BLaER1 treated with 17β-estradiol and CSF1 and Interleukin-3, amounts not matched to agents 10 nM and 100 nM (cell line): ENCODE data around the gene AATK.

Experiments used
- H3K27ac ChIP-seq, 11 experiments: shearing (Covaris generic); formaldehyde crosslinking; 2 replicates each; pipeline ENCODE4 v1.8.1; 2022
- H3K27me3 ChIP-seq, 11 experiments: shearing (Covaris generic); formaldehyde crosslinking; 2 replicates each; pipeline ENCODE4 v1.8.1; 2022
- H3K36me3 ChIP-seq, 11 experiments: shearing (Covaris generic); formaldehyde crosslinking; 2 replicates each; pipeline ENCODE4 v1.8.1; 2022
- H3K4me1 ChIP-seq, 10 experiments: shearing (Covaris generic); formaldehyde crosslinking; 2 replicates each; pipeline ENCODE4 v1.8.1; 2022
- H3K4me2 ChIP-seq, 11 experiments: shearing (Covaris generic); formaldehyde crosslinking; 2 replicates each; pipeline ENCODE4 v1.8.1; 2022
- H3K4me3 ChIP-seq, 10 experiments: shearing (Covaris generic); formaldehyde crosslinking; 2 replicates each; pipeline ENCODE4 v1.8.1; 2022
- H3K9ac ChIP-seq, 11 experiments: shearing (Covaris generic); formaldehyde crosslinking; 2 replicates each; pipeline ENCODE4 v1.8.1; 2022
- H3K9me3 ChIP-seq, 11 experiments: shearing (Covaris generic); formaldehyde crosslinking; replicated peaks in 1 of 11; 2 replicates each; pipeline ENCODE4 v1.8.1; 2022
- H4K20me1 ChIP-seq, 11 experiments: shearing (Covaris generic); formaldehyde crosslinking; 2 replicates each; pipeline ENCODE4 v1.8.1; 2022
- Cebpa-rat ChIP-seq, 11 experiments: shearing (Covaris generic); IDR thresholded peaks; 2 replicates each; pipeline ENCODE4 v1.8.1; 2022

The AATK gene

DNA sequence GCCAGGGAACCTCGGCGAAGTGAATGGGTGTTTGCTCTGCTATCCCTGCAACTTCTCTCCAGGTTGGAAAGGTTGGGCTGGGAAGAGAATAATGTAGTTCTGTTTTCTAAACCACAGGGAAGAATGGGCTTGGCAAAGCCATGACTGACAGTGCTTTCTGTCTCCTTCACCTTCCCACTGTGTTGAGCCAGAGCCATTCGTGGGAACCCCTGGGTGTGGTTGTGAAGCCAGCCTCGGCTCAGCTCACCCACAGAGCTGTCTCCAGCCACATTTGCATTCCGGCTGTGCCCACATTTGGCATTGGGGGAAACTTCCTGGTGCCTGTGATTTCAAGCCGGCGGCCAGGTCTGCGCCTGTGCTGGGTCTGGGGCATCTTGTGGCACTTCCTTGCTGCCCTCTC, 91.1 kb downstream of the AATK start:
- Histone ChIP-seq H3K9ac (no peak overlapping the region), H3K4me3 (no peak overlapping the region), H3K27me3 (peaks cover 93 to 100% (median 99%) of the 10 kb centered on the region in 11 experiments), H3K9me3 (no peaks in the 10 kb centered on the region), H3K27ac (peak overlapping the region in 3 of 11 experiments; percentile 17 to 31 (median 30); a peak in 3 of 22 replicates), H3K36me3 (no peaks in the 10 kb centered on the region), H3K4me2 (peak overlapping the region in 10 of 11 experiments; percentile 13 to 82 (median 72); a peak in 17 of 22 replicates), H4K20me1 (peaks cover 0 to 67% (median 25%) of the 10 kb centered on the region in 11 experiments; a peak in 17 of 22 replicates), H3K4me1 (peaks cover 11 to 60% (median 52%) of the 10 kb centered on the region in 10 experiments)
- TF ChIP-seq Cebpa-rat (IDR thresholded peaks at IDR 0.05), result no peak

DNA sequence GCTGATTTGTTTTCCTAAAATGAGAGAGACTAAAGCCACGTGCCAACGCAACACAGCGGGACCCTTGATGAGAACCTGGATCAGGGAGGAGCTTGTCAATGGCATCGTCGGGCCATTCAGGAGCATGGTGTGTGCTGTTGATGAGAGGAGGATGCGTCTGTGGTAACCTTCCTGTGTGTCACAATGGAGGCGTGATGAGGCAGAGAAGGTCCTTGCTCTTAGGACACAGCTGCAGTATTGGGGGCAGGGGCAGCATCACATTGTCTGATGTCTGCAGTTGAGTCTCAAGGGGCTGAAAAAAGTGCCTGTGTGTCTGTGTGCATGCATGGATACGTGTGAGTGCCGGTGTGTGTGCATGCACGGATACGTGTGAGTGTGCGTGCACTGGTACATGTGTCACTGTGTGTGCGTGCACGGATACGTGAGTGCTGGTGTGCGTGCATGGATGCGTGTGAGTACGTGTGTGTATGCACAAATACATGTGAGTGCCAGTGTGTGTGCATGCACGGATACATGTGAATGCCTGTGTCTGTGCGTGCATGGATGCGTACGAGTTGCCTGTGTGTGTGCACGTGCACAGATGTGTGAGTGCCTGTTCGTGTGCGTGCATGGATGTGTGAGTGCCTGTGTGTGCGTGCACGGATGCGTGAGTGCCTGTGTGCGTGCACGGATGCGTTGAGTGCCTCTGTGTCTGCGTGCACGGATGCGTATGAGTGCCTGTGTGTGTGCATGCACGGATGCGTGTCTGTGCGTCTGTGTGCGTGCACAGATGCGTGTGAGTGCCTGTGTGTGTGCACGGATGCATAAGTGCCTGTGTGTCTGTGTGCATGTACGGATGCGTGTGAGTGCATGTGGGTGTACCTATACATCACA, 91.8 kb downstream of the AATK start:
- H3K4me2 ChIP-seq, result peak overlapping the region in 10 of 11 experiments; percentile 13 to 82 (median 72); a peak in 19 of 22 replicates
- TF ChIP-seq Cebpa-rat (IDR thresholded peaks at IDR 0.05), result peak in 5 of 11 experiments; percentile 21 to 87 (median 80); a peak in 5 of 22 replicates
- peak overlapping the region in 6 of 11 experiments; percentile 1 to 64 (median 58); a peak in 9 of 22 replicates for H3K9ac ChIP-seq
- H3K36me3 ChIP-seq, result no peaks in the 10 kb centered on the region
- no peaks in the 10 kb centered on the region for H3K9me3 ChIP-seq
- peaks cover 0 to 64% (median 26%) of the 10 kb centered on the region in 11 experiments; a peak in 17 of 22 replicates for H4K20me1 ChIP-seq
- peaks cover 93 to 100% (median 99%) of the 10 kb centered on the region in 11 experiments for H3K27me3 ChIP-seq
- no peak overlapping the region for H3K4me3 ChIP-seq
- peaks cover 9 to 55% (median 47%) of the 10 kb centered on the region in 10 experiments for H3K4me1 ChIP-seq
- peak overlapping the region in 8 of 11 experiments; percentile 15 to 76 (median 62); a peak in 15 of 22 replicates for H3K27ac ChIP-seq

GRCh38 chr17:81071761-81072741, 94.0 kb downstream of the AATK start:
- peak overlapping the region; percentile 50 to 82 (median 71) for H3K4me2 ChIP-seq
- peak overlapping the region in 3 of 11 experiments; percentile 68 to 76 (median 68); a peak in 4 of 22 replicates for H3K27ac ChIP-seq
- H3K27me3 ChIP-seq, result peaks cover 99 to 100% (median 100%) of the 10 kb centered on the region in 11 experiments
- H3K9me3 ChIP-seq, result no peaks in the 10 kb centered on the region
- no peak overlapping the region; a peak in 1 of 22 replicates for H3K9ac ChIP-seq
- peaks cover 0 to 75% (median 27%) of the 10 kb centered on the region in 11 experiments; a peak in 17 of 22 replicates for H4K20me1 ChIP-seq
- no peaks in the 10 kb centered on the region for H3K36me3 ChIP-seq
- no peak overlapping the region for H3K4me3 ChIP-seq
- peaks cover 15 to 69% (median 58%) of the 10 kb centered on the region in 10 experiments for H3K4me1 ChIP-seq
- TF ChIP-seq Cebpa-rat (IDR thresholded peaks at IDR 0.05), result no peak

DNA sequence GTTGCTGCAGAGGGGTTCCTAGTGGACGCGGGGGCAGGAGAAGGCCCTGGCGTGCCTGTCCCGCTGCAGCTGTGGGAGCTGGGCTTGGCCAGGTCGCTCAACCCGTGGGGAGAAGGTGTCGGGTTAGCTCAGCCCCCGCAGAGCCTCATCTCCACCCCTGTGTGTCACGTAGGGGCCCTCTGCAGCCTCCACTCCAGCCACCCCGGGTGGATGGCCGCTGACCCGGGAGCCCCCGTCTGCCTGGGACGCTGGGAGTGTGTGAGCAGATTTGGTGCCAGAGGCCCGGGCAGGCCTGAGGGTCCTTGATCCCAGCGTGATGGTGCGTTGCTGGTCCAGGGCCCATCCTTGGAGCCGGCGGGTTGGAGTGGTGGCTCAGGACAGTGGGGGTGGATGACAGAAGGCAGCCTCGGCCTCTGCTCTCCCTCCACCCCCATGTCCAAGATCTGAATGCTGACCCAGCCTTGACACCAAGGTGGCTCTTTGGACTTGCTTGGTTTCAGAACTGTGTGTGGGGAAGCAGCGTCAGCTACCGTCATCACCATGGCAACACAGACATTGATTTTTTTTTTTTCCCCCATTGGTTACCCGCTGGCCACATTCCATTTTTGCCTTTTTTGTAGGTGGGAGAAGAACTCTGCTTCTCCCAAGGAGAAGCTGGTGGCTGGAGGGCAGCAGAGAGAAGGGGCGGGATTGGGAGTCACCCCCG, 95.3 kb downstream of the AATK start:
- Histone ChIP-seq H3K27ac (no peak overlapping the region), H4K20me1 (peaks cover 0 to 81% (median 35%) of the 10 kb centered on the region in 11 experiments; a peak in 18 of 22 replicates), H3K27me3 (peaks cover 98 to 100% (median 100%) of the 10 kb centered on the region in 11 experiments), H3K9me3 (no peaks in the 10 kb centered on the region), H3K4me2 (peak overlapping the region in 9 of 11 experiments; percentile 61 to 82 (median 74); a peak in 12 of 22 replicates), H3K4me1 (peaks cover 15 to 78% (median 67%) of the 10 kb centered on the region in 10 experiments), H3K4me3 (no peak overlapping the region), H3K36me3 (no peaks in the 10 kb centered on the region), H3K9ac (no peak overlapping the region)
- TF ChIP-seq Cebpa-rat (IDR thresholded peaks at IDR 0.05), result no peak

DNA sequence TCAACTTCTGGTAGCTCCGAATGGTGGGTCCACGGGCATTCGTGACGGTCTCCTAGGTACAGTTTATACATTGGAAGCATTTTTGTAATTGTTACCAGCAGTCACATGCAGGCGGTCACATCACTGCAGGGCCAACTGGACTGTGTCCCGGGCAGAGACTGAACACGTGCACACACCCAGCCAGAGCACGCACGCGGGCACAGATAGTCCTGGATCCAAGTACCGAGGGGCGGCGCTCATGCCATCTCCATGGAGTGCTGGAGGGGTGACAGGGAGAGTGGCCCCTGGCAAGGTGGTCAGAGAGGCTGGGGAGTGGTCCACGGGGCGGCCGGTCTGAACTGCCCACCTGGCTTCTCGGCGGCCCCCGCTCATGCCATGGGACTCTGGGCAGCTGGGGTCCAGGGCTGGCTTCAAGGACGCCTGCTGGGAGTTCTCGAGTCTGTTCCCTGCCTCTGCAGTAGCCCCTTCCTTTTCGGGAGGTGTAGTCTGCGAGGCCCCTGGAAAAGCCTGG, 96.8 kb downstream of the AATK start:
- H3K27me3 ChIP-seq, result peaks cover 98 to 100% (median 100%) of the 10 kb centered on the region in 11 experiments
- H3K9ac ChIP-seq, result no peak overlapping the region
- H3K4me1 ChIP-seq, result peaks cover 18 to 74% (median 59%) of the 10 kb centered on the region in 10 experiments
- peaks cover 0 to 80% (median 35%) of the 10 kb centered on the region in 11 experiments; a peak in 18 of 22 replicates for H4K20me1 ChIP-seq
- no peak overlapping the region for H3K4me2 ChIP-seq
- H3K36me3 ChIP-seq, result no peaks in the 10 kb centered on the region
- H3K9me3 ChIP-seq, result no peaks in the 10 kb centered on the region
- no peak for TF ChIP-seq Cebpa-rat (IDR thresholded peaks at IDR 0.05)
- no peak overlapping the region for H3K27ac ChIP-seq
- no peak overlapping the region for H3K4me3 ChIP-seq

DNA sequence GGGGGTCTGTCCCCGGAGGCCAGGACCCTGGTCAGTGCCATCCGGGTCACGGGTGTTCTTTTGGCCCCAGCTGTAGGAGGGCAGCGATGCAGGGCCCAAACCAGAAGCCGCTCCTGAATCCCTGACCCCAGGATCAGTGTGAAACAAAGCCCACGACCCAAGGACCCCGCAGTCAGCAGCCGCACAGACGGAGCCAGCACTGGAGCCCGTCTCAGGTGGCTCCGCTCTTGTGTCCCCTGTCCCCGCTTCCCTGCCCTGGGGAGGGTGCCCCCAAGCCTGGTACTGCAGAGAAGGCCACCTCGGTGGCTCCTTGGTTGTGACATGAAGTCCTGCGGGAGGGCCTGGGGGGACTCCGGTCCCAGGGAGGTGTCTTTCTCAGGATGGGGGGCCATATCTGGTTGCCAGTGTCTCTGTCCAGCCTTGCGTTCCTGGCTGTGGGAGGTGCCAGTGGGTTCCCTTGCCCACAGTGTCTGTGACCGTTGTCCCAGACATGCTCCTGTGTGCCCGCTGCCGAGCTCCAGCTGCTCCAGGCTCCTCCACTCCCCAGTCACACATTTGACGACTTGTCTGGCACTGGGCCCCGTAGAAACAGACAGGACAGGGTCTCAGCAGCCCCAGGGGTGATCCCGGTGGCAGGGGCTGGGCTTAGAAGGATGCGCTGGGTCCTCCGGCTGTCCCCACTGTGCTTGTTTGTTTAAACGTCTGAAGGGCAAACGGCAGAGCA, 97.4 kb downstream of the AATK start:
- Histone ChIP-seq H4K20me1 (peaks cover 0 to 80% (median 40%) of the 10 kb centered on the region in 11 experiments; a peak in 18 of 22 replicates), H3K9me3 (no peaks in the 10 kb centered on the region), H3K4me1 (peaks cover 24 to 74% (median 59%) of the 10 kb centered on the region in 10 experiments), H3K4me2 (peak overlapping the region in 6 of 11 experiments; percentile 75 to 88 (median 85); a peak in 7 of 22 replicates), H3K4me3 (no peak overlapping the region), H3K27ac (no peak overlapping the region), H3K27me3 (peaks cover 98 to 100% (median 100%) of the 10 kb centered on the region in 11 experiments), H3K9ac (no peak overlapping the region), H3K36me3 (no peaks in the 10 kb centered on the region)
- TF ChIP-seq Cebpa-rat (IDR thresholded peaks at IDR 0.05), result no peak

DNA sequence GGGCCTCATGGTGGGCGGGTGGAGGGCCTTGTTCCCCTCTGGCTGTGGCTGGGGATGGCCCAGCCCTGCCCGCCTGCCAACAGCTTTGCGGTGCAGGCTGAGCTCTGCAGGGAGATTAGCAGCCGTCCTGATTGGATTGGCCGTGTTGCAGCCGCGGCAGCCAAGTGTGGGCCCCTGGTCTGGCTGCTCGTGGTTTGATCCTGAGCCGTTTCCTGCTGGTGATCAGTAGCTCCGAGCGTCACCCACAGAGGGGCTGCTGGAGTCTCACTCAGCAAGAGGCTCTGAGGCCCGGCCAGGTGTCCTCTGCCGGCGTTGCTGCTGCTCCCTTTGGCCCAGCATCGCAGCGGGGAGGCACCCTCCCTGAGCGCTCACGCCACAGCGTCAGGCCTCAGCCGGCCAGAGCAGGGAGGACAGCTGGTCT, 98.6 kb downstream of the AATK start:
- Histone ChIP-seq H3K27ac (no peak overlapping the region), H3K9me3 (no peaks in the 10 kb centered on the region), H3K4me2 (peak overlapping the region in 10 of 11 experiments; percentile 32 to 88 (median 75); a peak in 20 of 22 replicates), H3K36me3 (no peaks in the 10 kb centered on the region), H4K20me1 (peaks cover 0 to 79% (median 40%) of the 10 kb centered on the region in 11 experiments; a peak in 18 of 22 replicates), H3K27me3 (peaks cover 94 to 98% (median 97%) of the 10 kb centered on the region in 11 experiments), H3K4me1 (peaks cover 28 to 69% (median 54%) of the 10 kb centered on the region in 10 experiments), H3K9ac (0 out of 22 replicates have a peak overlapping the region, but pooled peaks of 3 of the 11 experiments have one; percentile 19 to 37 (median 19)), H3K4me3 (no peak overlapping the region; a peak in 2 of 20 replicates)
- no peak for TF ChIP-seq Cebpa-rat (IDR thresholded peaks at IDR 0.05)
